SK-N-SH treated with all-trans-retinoic acid at 6 μM for 48 hours (cell line): Measurements from ENCODE around the gene CDC14A.
"Not testable (repeated sequence)": the region's sequence is repeated elsewhere in the genome, so short reads cannot be mapped to it uniquely, and the experiment has no call there.

Experiments
- ARNTL ChIP-seq: fragments of 450-650 bp; formaldehyde crosslinking; IDR thresholded peaks from 2 replicates; pipeline ENCODE4 v1.5.0; 2020; ENCODE audit warnings: low read depth, mild to moderate bottlenecking, moderate library complexity, borderline replicate concordance
- BACH2 ChIP-seq: fragments of 250-450 bp; sonication (Bioruptor Pico); IDR thresholded peaks from 2 replicates; pipeline ENCODE4 v1.9.0; 2021; ENCODE audit warnings: mild to moderate bottlenecking, borderline replicate concordance
- CSDC2 ChIP-seq: fragments of 250-450 bp; sonication (Bioruptor Pico); IDR thresholded peaks from 2 replicates; pipeline ENCODE4 v1.5.0; 2020; ENCODE audit warnings: mild to moderate bottlenecking, moderate library complexity
- ESRRG ChIP-seq: fragments of 250-450 bp; sonication (Bioruptor Pico); IDR thresholded peaks from 2 replicates; pipeline ENCODE4 v1.6.1; 2021; ENCODE audit warnings: mild to moderate bottlenecking
- GLIS3 ChIP-seq: fragments of 250-450 bp; sonication (Bioruptor Pico); IDR thresholded peaks from 2 replicates; pipeline ENCODE4 v1.5.0; 2020; ENCODE audit warnings: mild to moderate bottlenecking, moderate library complexity
- OSR1 ChIP-seq: fragments of 250-450 bp; sonication (Bioruptor Pico); IDR thresholded peaks from 2 replicates; pipeline ENCODE4 v1.8.0; 2022; ENCODE audit warnings: moderate library complexity, mild to moderate bottlenecking, inconsistent platforms
- ZC3H10 ChIP-seq: fragments of 250-450 bp; sonication (Bioruptor Pico); IDR thresholded peaks from 2 replicates; pipeline ENCODE4 v1.5.1; 2021; ENCODE audit warnings: mild to moderate bottlenecking, moderate library complexity
- ZFP3 ChIP-seq: fragments of 250-450 bp; sonication (Bioruptor Pico); IDR thresholded peaks from 2 replicates; pipeline ENCODE4 v1.5.0; 2020; ENCODE audit warnings: mild to moderate bottlenecking, moderate library complexity
- ZNF8 ChIP-seq: fragments of 450-650 bp; formaldehyde crosslinking; IDR thresholded peaks from 2 replicates; pipeline ENCODE4 v1.5.0; 2020; ENCODE audit warnings: mild to moderate bottlenecking, moderate library complexity
- TF ChIP-seq, protein P1 (sequence below): fragments of 250-450 bp; sonication (Bioruptor Pico); IDR thresholded peaks from 2 replicates; pipeline ENCODE4 v1.8.0; 2020; ENCODE audit warnings: mild to moderate bottlenecking, moderate library complexity, borderline replicate concordance
- TF ChIP-seq, protein P2 (sequence below): fragments of 250-450 bp; sonication (Bioruptor Pico); IDR thresholded peaks from 2 replicates; pipeline ENCODE4 v1.5.0; 2020; ENCODE audit warnings: mild to moderate bottlenecking, moderate library complexity
- TF ChIP-seq, protein P3 (sequence below): fragments of 250-450 bp; sonication (Bioruptor Pico); IDR thresholded peaks from 2 replicates; pipeline ENCODE4 v1.5.1; 2020; ENCODE audit warnings: low read depth, mild to moderate bottlenecking, moderate library complexity
- TF ChIP-seq, protein P4 (sequence below): fragments of 250-450 bp; sonication (Bioruptor Pico); IDR thresholded peaks from 2 replicates; pipeline ENCODE4 v1.8.0; 2021; ENCODE audit warnings: low read depth, mild to moderate bottlenecking, moderate library complexity, borderline replicate concordance

DNA sequence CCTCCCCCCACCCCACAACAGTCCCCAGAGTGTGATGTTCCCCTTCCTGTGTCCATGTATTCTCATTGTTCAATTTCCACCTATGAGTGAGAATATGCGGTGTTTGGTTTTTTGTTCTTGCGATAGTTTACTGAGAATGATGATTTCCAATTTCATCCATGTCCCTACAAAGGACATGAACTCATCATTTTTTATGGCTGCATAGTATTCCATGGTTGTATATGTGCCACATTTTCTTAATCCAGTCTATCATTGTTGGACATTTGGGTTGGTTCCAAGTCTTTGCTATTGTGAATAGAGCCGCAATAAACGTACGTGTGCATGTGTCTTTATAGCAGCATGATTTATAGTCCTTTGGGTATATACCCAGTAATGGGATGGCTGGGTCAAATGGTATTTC lies 21.6 kb downstream of the CDC14A start:
- TF ChIP-seq, protein P1, sequence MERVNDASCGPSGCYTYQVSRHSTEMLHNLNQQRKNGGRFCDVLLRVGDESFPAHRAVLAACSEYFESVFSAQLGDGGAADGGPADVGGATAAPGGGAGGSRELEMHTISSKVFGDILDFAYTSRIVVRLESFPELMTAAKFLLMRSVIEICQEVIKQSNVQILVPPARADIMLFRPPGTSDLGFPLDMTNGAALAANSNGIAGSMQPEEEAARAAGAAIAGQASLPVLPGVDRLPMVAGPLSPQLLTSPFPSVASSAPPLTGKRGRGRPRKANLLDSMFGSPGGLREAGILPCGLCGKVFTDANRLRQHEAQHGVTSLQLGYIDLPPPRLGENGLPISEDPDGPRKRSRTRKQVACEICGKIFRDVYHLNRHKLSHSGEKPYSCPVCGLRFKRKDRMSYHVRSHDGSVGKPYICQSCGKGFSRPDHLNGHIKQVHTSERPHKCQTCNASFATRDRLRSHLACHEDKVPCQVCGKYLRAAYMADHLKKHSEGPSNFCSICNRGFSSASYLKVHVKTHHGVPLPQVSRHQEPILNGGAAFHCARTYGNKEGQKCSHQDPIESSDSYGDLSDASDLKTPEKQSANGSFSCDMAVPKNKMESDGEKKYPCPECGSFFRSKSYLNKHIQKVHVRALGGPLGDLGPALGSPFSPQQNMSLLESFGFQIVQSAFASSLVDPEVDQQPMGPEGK (CRISPR knock-in tag) = not testable (repeated sequence)
- not testable (repeated sequence) for TF ChIP-seq BACH2 (CRISPR knock-in tag); ZFP3 (CRISPR knock-in tag); ZNF8; ZC3H10 (CRISPR knock-in tag); ARNTL (CRISPR knock-in tag); OSR1 (CRISPR knock-in tag); CSDC2 (CRISPR knock-in tag); ESRRG (CRISPR knock-in tag); GLIS3 (CRISPR knock-in tag)
- TF ChIP-seq, protein P2, sequence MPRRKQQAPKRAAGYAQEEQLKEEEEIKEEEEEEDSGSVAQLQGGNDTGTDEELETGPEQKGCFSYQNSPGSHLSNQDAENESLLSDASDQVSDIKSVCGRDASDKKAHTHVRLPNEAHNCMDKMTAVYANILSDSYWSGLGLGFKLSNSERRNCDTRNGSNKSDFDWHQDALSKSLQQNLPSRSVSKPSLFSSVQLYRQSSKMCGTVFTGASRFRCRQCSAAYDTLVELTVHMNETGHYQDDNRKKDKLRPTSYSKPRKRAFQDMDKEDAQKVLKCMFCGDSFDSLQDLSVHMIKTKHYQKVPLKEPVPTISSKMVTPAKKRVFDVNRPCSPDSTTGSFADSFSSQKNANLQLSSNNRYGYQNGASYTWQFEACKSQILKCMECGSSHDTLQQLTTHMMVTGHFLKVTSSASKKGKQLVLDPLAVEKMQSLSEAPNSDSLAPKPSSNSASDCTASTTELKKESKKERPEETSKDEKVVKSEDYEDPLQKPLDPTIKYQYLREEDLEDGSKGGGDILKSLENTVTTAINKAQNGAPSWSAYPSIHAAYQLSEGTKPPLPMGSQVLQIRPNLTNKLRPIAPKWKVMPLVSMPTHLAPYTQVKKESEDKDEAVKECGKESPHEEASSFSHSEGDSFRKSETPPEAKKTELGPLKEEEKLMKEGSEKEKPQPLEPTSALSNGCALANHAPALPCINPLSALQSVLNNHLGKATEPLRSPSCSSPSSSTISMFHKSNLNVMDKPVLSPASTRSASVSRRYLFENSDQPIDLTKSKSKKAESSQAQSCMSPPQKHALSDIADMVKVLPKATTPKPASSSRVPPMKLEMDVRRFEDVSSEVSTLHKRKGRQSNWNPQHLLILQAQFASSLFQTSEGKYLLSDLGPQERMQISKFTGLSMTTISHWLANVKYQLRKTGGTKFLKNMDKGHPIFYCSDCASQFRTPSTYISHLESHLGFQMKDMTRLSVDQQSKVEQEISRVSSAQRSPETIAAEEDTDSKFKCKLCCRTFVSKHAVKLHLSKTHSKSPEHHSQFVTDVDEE (CRISPR knock-in tag) = not testable (repeated sequence)
- TF ChIP-seq, protein P3, sequence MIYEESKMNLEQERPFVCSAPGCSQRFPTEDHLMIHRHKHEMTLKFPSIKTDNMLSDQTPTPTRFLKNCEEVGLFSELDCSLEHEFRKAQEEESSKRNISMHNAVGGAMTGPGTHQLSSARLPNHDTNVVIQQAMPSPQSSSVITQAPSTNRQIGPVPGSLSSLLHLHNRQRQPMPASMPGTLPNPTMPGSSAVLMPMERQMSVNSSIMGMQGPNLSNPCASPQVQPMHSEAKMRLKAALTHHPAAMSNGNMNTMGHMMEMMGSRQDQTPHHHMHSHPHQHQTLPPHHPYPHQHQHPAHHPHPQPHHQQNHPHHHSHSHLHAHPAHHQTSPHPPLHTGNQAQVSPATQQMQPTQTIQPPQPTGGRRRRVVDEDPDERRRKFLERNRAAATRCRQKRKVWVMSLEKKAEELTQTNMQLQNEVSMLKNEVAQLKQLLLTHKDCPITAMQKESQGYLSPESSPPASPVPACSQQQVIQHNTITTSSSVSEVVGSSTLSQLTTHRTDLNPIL (CRISPR knock-in tag) = not testable (repeated sequence)
- TF ChIP-seq, protein P4, sequence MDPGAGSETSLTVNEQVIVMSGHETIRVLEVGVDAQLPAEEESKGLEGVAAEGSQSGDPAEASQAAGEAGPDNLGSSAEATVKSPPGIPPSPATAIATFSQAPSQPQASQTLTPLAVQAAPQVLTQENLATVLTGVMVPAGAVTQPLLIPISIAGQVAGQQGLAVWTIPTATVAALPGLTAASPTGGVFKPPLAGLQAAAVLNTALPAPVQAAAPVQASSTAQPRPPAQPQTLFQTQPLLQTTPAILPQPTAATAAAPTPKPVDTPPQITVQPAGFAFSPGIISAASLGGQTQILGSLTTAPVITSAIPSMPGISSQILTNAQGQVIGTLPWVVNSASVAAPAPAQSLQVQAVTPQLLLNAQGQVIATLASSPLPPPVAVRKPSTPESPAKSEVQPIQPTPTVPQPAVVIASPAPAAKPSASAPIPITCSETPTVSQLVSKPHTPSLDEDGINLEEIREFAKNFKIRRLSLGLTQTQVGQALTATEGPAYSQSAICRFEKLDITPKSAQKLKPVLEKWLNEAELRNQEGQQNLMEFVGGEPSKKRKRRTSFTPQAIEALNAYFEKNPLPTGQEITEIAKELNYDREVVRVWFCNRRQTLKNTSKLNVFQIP = not testable (repeated sequence)
